NCI-H82 (cell line): ENCODE measurements around the gene CTDSP2.
"Not testable (repeated sequence)": the region's sequence is repeated elsewhere in the genome, so short reads cannot be mapped to it uniquely, and the experiment has no call there.

Experiments used
- DNase-seq: peaks from one replicate; lab custom pipeline; 2025; lab: John Stamatoyannopoulos, UW

Gene CTDSP2

DNA sequence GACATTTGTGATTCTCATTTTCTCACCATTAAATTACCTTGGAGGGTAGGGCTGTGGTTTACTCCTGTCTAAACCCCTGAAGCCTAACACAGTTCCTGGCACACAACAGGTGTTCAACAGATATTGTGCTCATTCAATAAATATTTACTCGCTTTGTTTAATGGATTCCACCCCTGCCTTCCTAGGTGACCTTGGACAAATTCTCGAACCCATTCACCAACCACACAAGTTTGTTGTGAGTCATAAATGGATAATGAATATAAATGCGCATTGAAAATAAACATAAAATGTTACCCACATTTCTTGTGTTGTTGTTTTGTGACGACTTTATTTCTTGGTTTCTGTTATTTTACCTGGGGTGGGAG lies 64.3 kb downstream of the CTDSP2 start:
- DNase-seq: no peak

DNA sequence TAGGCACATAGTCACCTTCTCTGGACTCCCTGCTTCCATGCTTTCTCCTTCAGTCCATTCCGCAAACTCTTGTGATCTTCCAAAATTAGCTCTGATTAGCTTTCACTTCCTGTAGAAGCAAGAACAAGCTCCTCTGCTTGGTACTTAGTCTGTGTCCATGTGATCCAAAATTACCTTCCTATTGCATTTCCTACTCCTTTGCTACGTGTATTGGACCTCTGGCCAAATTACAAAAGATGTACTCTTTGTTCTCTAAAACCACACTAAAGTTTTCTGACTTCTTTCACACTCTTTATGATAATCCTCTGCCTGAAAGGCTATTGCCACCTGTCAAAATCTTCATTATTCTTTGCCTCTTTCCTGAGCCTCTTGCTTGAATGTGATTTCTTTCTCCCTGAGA lies 64.7 kb downstream of the CTDSP2 start:
- DNase-seq: no peak

DNA sequence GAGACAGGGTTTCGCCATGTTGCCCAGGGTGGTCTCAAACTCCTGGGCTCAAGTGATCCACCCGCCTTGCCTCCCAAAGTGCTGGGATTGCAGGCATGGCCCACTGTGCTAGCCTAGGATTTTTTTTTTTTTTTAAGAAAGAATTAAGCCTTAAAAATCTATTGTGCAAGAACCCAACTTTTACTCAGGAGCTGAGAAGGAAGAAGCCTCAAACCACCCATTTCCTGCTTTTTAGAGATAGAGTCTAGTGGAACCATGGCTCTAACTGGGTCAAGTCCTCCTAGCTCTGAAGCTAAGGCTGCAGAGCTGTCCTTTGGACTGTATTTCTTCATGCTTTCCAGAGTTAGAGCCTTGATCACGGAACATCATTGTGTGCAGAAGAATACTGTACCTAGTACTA lies 65.3 kb downstream of the CTDSP2 start:
- no peak for DNase-seq

DNA sequence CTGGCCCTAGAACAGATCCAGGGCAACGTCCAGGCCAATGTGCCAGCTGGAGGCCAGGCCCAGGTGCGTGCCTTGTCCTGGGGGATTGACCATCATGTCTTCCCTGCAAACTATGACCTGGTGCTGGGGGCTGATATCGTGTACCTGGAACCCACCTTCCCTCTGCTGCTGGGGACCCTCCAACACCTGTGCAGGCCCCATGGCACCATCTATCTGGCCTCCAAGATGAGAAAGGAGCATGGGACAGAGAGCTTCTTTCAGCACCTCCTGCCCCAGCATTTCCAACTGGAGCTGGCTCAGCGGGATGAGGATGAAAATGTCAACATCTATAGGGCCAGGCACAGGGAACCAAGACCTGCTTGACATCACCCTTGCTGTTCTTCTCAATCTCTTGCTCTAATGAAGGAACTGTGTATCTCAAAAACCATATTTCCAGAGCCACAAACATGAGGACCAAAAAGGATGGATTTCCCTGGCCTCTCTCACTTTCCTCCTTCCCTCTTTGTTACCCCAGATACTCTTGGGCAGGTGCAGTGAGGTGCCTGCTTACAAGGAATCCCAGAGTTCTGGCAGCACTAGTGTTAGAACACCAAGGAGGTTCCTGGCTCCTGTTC lies 66.1 kb downstream of the CTDSP2 start:
- no peak for DNase-seq

DNA sequence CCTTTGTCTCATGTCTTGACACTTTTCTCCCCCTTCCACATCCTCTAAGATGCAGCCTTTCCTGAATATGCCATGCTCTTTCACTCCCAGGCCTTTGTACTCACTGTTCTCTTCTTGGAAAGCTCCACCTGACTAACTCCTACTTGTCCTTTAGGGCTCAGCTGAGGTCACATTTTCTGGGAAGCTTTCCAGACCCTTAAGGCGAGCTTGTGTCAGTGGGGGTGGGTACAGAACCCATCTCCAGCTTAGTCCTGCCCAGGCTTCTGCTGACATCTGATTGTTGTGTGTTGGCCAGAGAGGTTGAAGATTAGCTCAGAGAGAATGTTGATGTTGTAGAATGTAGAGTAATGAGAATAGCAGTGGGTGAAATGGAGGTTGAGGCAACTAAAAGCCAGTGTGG lies 66.8 kb downstream of the CTDSP2 start:
- no peak for DNase-seq

DNA sequence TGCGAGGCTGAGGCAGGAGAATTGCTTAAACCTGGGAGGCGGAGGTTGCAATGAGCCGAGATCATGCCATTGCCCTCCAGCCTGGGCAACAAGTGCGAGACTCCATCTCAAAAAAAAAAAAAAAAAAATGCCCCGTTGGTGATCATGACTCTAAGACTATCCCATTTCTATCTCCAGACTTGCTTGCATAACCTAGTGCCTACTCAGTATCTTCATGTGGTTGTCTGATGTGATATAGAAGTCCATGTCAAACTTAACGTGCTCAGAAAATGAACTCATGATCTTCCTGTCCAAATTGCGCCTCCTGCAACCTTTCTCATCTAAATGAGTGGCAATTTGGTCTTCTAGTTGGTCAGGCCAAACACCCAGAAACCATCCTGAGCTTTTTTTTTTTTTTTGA lies 68.6 kb downstream of the CTDSP2 start:
- no peak for DNase-seq

DNA sequence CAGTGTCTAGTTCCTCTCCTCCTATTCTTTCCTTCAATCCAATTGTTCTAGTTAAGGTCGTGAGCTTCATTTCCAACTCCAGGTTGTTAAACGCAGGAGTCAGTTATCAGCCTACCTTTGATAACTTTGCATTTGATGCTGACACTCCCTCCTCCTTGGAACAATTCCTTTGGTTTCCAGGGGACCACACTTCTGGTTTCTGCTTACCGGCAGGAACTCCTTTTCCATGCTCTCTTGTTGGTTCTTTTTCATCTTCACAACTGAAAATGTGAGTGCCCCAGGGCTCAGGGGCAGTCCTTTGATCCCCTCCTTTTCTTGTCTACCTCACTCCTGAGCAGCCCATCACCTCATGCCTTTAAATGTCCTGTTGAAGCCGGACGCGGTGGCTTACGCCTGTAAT lies 69.2 kb downstream of the CTDSP2 start:
- DNase-seq: no peak

DNA sequence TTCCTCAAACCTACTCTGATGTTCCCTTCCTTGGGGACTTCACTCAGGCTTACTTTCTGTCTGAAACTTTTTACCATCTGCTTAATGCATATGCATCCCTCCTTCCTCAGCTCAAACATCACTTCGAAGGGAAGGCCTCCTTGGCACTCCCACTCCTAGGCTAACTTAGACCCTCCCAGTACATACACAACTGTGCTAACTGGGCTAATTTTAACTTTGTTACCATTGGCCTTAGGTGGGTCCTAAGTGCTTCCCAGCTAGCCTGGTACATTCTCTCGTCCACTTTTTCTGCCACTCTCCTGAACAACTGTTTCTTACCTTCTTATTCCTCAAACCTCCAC lies 70.3 kb downstream of the CTDSP2 start:
- no peak for DNase-seq

DNA sequence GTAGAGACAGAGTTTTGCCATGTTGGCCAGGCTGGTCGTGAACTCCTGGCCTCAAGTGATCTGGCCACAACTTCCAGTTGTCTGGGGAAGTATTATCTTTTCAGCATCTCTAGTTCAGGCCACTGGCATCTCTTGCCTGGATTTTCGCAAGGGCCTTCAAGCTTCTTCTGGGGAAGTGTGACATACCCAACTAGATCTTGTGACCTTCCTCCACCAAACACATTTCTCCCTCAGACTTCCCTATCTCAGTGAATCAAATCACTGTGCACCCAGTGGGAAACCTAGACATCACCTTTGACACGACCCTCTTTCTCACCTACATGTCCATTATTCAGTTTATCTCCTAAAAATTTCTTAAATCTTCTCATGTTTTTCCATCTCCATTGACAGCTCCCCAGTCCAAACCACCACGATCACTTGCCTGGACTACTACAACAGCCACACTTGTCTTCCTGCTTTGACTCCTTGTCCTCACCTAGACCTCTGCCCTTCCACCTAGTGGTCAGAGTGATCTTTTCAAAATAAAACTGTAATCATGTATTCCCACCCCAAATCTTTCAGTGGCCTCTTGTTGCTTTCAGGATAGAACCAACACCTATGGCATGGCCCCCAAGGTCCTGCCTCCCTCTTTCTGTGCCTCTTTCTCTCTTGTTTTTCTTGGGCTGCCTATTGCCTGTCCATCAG lies 70.8 kb downstream of the CTDSP2 start:
- DNase-seq: no peak

DNA sequence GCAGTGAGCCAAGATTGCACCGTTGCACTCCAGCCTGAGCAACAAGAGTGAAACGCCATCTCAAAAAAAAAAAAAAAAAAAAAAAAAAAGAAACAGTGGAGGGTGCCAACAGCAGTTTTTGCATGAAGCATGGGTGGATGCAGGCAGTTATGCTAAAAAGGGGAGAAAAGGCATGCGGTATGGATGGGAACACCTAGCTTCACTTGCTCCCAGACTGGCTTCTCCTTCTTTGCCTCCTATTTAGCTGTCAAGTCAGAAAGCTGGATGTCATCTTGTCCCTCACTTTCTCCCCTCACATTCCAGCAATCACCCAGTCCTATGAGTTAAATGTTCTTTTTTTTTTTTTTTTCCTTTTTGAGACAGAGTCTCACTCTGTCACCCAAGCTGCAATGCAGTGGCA lies 71.5 kb downstream of the CTDSP2 start:
- no peak for DNase-seq

DNA sequence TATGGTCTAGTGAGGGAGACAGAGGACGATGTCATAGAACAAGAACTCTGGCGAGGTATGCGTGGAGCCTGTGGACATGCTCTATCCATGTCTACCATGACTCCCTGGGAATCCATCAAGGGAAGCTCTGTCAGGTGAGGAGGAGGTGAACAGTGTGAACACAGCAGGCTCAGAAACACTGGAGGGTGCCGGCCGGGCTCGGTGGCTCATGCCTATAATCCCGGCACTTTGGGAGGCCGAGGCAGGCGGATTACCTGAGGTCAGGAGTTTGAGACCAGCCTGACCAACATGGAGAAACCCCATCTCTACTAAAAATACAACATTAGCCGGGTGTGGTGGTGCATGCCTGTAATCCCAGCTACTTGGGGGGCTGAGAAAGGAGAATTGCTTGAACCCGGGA lies 71.9 kb downstream of the CTDSP2 start:
- not testable (repeated sequence) for DNase-seq

DNA sequence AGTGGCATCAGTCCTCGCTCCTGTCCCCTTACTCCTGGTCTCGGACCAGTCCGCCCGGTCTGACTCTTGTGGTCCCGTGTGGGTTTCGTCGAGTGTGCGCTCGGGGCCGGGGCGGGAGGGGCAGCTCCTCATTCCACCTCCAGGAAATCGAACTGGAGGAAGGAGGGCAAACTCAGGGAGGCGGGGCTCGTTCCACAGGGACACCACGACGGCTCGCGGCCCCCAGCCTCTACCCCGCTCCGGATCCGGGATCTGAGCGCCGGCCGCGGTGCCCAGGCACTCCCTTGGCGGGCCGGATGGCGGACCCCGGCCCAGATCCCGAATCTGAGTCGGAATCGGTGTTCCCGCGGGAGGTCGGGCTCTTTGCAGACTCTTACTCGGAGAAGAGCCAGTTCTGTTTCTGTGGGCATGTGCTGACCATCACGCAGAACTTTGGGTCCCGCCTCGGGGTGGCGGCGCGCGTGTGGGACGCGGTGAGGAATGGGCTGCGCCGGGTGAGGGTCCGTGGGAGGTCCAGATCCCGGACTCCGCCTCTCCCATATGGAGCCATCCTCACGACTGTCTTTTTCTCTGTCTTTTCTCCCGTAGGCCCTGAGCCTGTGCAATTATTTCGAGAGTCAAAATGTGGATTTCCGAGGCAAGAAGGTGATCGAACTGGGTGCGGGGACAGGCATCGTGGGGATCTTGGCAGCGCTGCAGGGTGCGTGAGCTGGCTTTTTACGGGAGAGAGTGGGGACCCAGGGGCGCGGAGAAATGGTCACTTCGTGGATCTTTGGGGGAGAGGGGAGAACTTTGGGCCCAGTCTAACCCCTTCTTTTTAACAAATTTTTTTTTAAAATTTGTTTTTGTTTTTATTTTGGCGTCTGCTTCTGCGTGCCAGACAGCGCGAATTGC lies 73.9 kb downstream of the CTDSP2 start, which contains the start of gene EEF1AKMT3:
Gene EEF1AKMT3 (plus strand): TSS at position 186 of the 894 bp plus-strand sequence. CDS start 111 bp downstream, at position 297.
- peak; percentile 81 for DNase-seq

DNA sequence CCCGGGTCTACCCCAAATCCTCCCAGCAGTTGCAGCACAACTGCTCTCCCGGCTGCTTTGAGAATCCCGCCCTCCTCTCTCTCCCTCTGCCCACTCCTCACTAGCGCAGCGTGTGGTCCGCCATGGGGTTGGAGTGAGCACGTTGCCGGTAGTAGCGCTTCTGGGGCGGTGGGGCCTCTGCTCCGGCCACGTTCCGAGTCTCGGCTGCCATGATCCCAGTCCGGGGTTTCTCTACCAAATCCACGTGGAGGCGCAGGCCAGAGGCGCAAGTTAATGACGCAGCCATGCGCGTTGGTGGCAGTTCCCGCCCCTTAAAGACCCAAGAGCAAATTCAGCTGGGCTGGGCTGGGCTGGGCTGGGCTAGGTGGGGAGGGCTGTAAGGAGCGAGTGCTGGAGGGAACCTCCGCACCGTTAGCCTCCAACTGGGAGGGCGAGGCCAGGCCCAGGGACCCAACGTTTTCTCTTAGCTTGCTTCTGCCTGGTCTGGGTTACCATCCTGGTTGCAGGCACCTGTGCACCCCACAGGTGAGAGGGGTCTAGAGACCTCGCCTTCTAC lies 74.6 kb downstream of the CTDSP2 start, which contains the start of gene METTL1:
Gene METTL1 (minus strand): TSS at position 233 of the 556 bp plus-strand sequence. CDS start 22 bp downstream, at position 211.
- peak; percentile 99 for DNase-seq

DNA sequence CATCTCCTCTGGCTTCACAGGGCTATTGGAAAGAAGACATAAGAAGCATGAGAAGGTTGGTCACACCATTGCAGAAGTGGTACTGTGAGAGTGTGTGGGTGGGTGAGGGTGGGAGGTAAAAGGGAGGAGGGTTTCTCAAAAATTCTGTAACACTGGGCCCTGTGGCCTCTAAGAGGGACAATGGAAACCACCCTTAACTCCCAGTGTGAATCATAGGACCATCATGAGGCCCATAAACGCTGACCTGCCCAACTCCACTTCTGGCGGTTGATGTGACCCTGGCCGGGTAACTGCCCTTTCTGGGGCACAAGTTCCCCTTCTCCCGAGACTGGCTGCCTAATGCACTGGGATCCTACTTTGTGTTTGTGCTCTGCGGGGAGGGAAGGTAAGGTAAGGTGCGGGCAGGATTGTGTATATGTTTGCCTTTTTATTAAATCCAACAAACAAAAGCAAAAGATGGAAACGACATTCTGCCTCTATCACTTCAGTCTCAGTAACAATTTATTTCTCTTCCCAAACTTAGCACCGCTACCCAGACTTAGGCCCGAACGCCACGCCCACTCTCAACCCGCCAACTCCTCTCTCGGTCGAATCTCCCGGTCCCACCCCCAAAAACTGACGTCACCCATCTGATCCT lies 75.2 kb downstream of the CTDSP2 start:
- peak; percentile 97 for DNase-seq

DNA sequence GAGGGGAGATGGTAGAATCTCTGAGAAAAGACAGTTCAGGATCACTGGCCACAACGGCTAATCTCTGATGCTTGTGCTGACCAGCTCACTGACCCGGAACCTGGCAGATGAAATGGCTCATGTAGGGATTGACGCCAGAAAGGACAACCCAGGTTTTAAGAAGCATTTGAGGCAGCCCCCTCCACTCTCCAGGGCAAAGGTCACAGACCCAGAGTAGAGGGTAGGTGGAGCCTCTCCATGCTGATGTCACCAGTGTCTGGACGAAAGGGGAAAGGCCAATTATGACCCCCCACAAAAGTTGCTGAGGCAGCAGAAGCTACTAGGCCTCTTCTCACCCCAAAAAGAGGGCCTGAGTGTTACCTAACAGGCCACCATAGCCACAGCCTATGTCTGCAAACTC lies 75.8 kb downstream of the CTDSP2 start:
- no peak for DNase-seq
